ENCODE results near the gene SEC14L1. TPM values are rescaled to one million over a fixed set of nuclear protein-coding genes. Genes with fewer than 3 reads are reported as not detected.
A peak's percentile ranks its signal among the peaks of the same experiment; 100 is the strongest.

The SEC14L1 gene
- total RNA-seq, 1 experiment from 2014 or later: 81.0 TPM

- TF ChIP-seq IRF1 (CRISPR knock-in tag; IDR thresholded peaks at IDR 0.05): no peak
These were observed 35.1 kb upstream of the SEC14L1 start (continued) for GRCh38 chr17:77105706-77106105.

- Mint-ChIP-seq H3K4me3 (no peak overlapping the region; the same call in 1 of the 2 replicates), H3K4me1 (peaks cover 61% of the 10 kb centered on the region), H3K9me3 (no peaks in the 10 kb centered on the region), H3K27me3 (ENCODE audit: low read depth) (no peaks in the 10 kb centered on the region), H3K27ac (peak overlapping the region; percentile 77), H3K36me3 (no peaks in the 10 kb centered on the region)
- ATAC-seq (peak; percentile 55), DNase-seq (ENCODE audit: low spot score) (no peak)
- CTCF ChIA-PET: interaction anchor here (0.8 to 3.0 kb wide), 5 partner anchors 17 to 108 kb away, joined by 3 to 12 read pairs (median 5); no protein-coding TSS in a partner anchor
- no peak for TF ChIP-seq FOXP4 (CRISPR knock-in tag; IDR thresholded peaks at IDR 0.05)
- POLR2A ChIA-PET: interaction anchor here (0.5 kb wide), 1 partner anchor 10 kb away, joined by 3 read pairs; no protein-coding TSS in a partner anchor
These were observed 33.9 kb upstream of the SEC14L1 start for GRCh38 chr17:77106874-77107358.

GRCh38 chr17:77107506-77108433 lies 33.0 kb upstream of the SEC14L1 start:
- Mint-ChIP-seq H3K27me3 (ENCODE audit: low read depth) (no peaks in the 10 kb centered on the region), H3K4me3 (no peak overlapping the region), H3K9me3 (no peaks in the 10 kb centered on the region), H3K4me1 (peaks cover 59% of the 10 kb centered on the region), H3K27ac (peak overlapping the region; percentile 45), H3K36me3 (no peaks in the 10 kb centered on the region)
- ATAC-seq (no peak), DNase-seq (ENCODE audit: low spot score) (no peak)
- TF ChIP-seq CREM (CRISPR knock-in tag; IDR thresholded peaks at IDR 0.05) (no peak), ATF6 (CRISPR knock-in tag; IDR thresholded peaks at IDR 0.05) (no peak), USF1 (CRISPR knock-in tag; IDR thresholded peaks at IDR 0.05) (no peak)
- CTCF ChIA-PET: interaction anchor here (0.6 to 3.0 kb wide), 6 partner anchors 17 to 107 kb away, joined by 3 to 12 read pairs (median 4); no protein-coding TSS in a partner anchor
- POLR2A ChIA-PET: interaction anchor here (0.5 kb wide), 1 partner anchor 11 kb away, joined by 3 read pairs; no protein-coding TSS in a partner anchor

- H3K27me3 Mint-ChIP-seq (ENCODE audit: low read depth): no peaks in the 10 kb centered on the region
- peaks cover 54% of the 10 kb centered on the region for H3K4me1 Mint-ChIP-seq
- H3K36me3 Mint-ChIP-seq: no peaks in the 10 kb centered on the region
- ATAC-seq (no peak), DNase-seq (ENCODE audit: low spot score) (no peak)
- peak overlapping the region; percentile 96 for H3K27ac Mint-ChIP-seq
- CTCF ChIA-PET: interaction anchor here (0.6 to 1.5 kb wide), 5 partner anchors 9 to 105 kb away, joined by 3 to 9 read pairs (median 4); no protein-coding TSS in a partner anchor
- POLR2A ChIA-PET: no interaction called here
- H3K4me3 Mint-ChIP-seq: no peak overlapping the region
- H3K9me3 Mint-ChIP-seq: no peaks in the 10 kb centered on the region
- TF ChIP-seq AFF4 (CRISPR knock-in tag; IDR thresholded peaks at IDR 0.05; ENCODE audit: borderline replicate concordance): no peak
- peak; percentile 79; the same call in 1 of the 2 replicates for TF ChIP-seq ZNF121 (CRISPR knock-in tag; IDR thresholded peaks at IDR 0.05)
These were observed 31.5 kb upstream of the SEC14L1 start for GRCh38 chr17:77109159-77109759.

Measured in WTC11 (cell line).